ENCODE measurements around the gene MDM1.

Gene MDM1

GRCh38 chr12:68264158-68264855, 67.9 kb downstream of the MDM1 start:
- Mint-ChIP-seq H3K27ac (no peak overlapping the region), H3K36me3 (ENCODE audit: low read depth) (no peaks in the 10 kb centered on the region), H3K27me3 (ENCODE audit: low read depth) (peaks cover 64% of the 10 kb centered on the region), H3K9me3 (no peaks in the 10 kb centered on the region), H3K4me1 (ENCODE audit: low read depth) (peaks cover 18% of the 10 kb centered on the region), H3K4me3 (no peak overlapping the region)
- DNase-seq (ENCODE audit: low spot score), result no peak

GRCh38 chr12:68263366-68263765, 68.8 kb downstream of the MDM1 start:
- no peak for DNase-seq (ENCODE audit: low spot score)
- H3K27me3 Mint-ChIP-seq (ENCODE audit: low read depth), result peaks cover 61% of the 10 kb centered on the region
- H3K4me1 Mint-ChIP-seq (ENCODE audit: low read depth), result peaks cover 16% of the 10 kb centered on the region
- no peak overlapping the region for H3K27ac Mint-ChIP-seq
- no peaks in the 10 kb centered on the region for H3K36me3 Mint-ChIP-seq (ENCODE audit: low read depth)
- H3K4me3 Mint-ChIP-seq, result no peak overlapping the region
- H3K9me3 Mint-ChIP-seq, result no peaks in the 10 kb centered on the region

- Mint-ChIP-seq H3K9me3 (no peaks in the 10 kb centered on the region), H3K36me3 (ENCODE audit: low read depth) (no peaks in the 10 kb centered on the region), H3K27ac (no peak overlapping the region), H3K4me1 (ENCODE audit: low read depth) (peaks cover 13% of the 10 kb centered on the region), H3K27me3 (ENCODE audit: low read depth) (peaks cover 69% of the 10 kb centered on the region), H3K4me3 (no peak overlapping the region)
- no peak for DNase-seq (ENCODE audit: low spot score)
Measured at GRCh38 chr12:68261896-68262295, 70.3 kb downstream of the MDM1 start.

- no peak for DNase-seq (ENCODE audit: low spot score)
- Mint-ChIP-seq H3K4me1 (ENCODE audit: low read depth) (peaks cover 13% of the 10 kb centered on the region), H3K27me3 (ENCODE audit: low read depth) (peaks cover 75% of the 10 kb centered on the region)
Measured at GRCh38 chr12:68260153-68260552, 72.0 kb downstream of the MDM1 start.

GRCh38 chr12:68259318-68259940, 72.7 kb downstream of the MDM1 start:
- Mint-ChIP-seq H3K27ac (no peak overlapping the region), H3K4me3 (no peak overlapping the region), H3K9me3 (no peaks in the 10 kb centered on the region), H3K36me3 (ENCODE audit: low read depth) (no peaks in the 10 kb centered on the region), H3K27me3 (ENCODE audit: low read depth) (peaks cover 74% of the 10 kb centered on the region), H3K4me1 (ENCODE audit: low read depth) (peaks cover 13% of the 10 kb centered on the region)
- DNase-seq (ENCODE audit: low spot score), result peak; percentile 31

More at GRCh38 chr12:68260153-68260552, 72.0 kb downstream of the MDM1 start:
- Mint-ChIP-seq H3K36me3 (ENCODE audit: low read depth) (no peaks in the 10 kb centered on the region), H3K4me3 (no peak overlapping the region), H3K27ac (no peak overlapping the region), H3K9me3 (no peaks in the 10 kb centered on the region)

GRCh38 chr12:68253504-68253903, 78.7 kb downstream of the MDM1 start, which contains the start of gene IL22:
Gene IL22, minus strand, starts transcription at chr12:68253604. Its CDS starts 156 bp downstream, at chr12:68253448.
- H3K4me1 Mint-ChIP-seq (ENCODE audit: low read depth), result peaks cover 1% of the 10 kb centered on the region
- no peaks in the 10 kb centered on the region for H3K36me3 Mint-ChIP-seq (ENCODE audit: low read depth)
- DNase-seq (ENCODE audit: low spot score), result no peak
- no peaks in the 10 kb centered on the region for H3K9me3 Mint-ChIP-seq
- H3K27me3 Mint-ChIP-seq (ENCODE audit: low read depth), result peaks cover 71% of the 10 kb centered on the region
- no peak within 1 kb of the TSS for H3K27ac Mint-ChIP-seq
- no peak within 1 kb of the TSS for H3K4me3 Mint-ChIP-seq

GRCh38 chr12:68252077-68252476, 80.1 kb downstream of the MDM1 start:
- Mint-ChIP-seq H3K4me3 (no peak overlapping the region), H3K36me3 (ENCODE audit: low read depth) (no peaks in the 10 kb centered on the region), H3K4me1 (ENCODE audit: low read depth) (peaks cover 1% of the 10 kb centered on the region), H3K27me3 (ENCODE audit: low read depth) (peaks cover 67% of the 10 kb centered on the region), H3K27ac (no peak overlapping the region), H3K9me3 (no peaks in the 10 kb centered on the region)
- DNase-seq (ENCODE audit: low spot score), result no peak

- Mint-ChIP-seq H3K36me3 (ENCODE audit: low read depth) (no peaks in the 10 kb centered on the region), H3K9me3 (no peaks in the 10 kb centered on the region)
Measured at GRCh38 chr12:68250454-68250853, 81.7 kb downstream of the MDM1 start.

GRCh38 chr12:68247785-68248184, 84.4 kb downstream of the MDM1 start:
- Mint-ChIP-seq H3K4me3 (no peak overlapping the region), H3K4me1 (ENCODE audit: low read depth) (peaks cover under 1% of the 10 kb centered on the region), H3K27me3 (ENCODE audit: low read depth) (peaks cover 60% of the 10 kb centered on the region), H3K9me3 (peaks cover under 1% of the 10 kb centered on the region), H3K27ac (no peak overlapping the region), H3K36me3 (ENCODE audit: low read depth) (no peaks in the 10 kb centered on the region)
- DNase-seq (ENCODE audit: low spot score), result no peak

More at GRCh38 chr12:68250454-68250853, 81.7 kb downstream of the MDM1 start:
- peaks cover 68% of the 10 kb centered on the region for H3K27me3 Mint-ChIP-seq (ENCODE audit: low read depth)
- no peak overlapping the region for H3K4me3 Mint-ChIP-seq
- H3K27ac Mint-ChIP-seq, result no peak overlapping the region
- H3K4me1 Mint-ChIP-seq (ENCODE audit: low read depth), result peaks cover 1% of the 10 kb centered on the region
- no peak for DNase-seq (ENCODE audit: low spot score)

GRCh38 chr12:68246350-68246749, 85.8 kb downstream of the MDM1 start:
- Mint-ChIP-seq H3K9me3 (peaks cover 7% of the 10 kb centered on the region), H3K27me3 (ENCODE audit: low read depth) (peaks cover 49% of the 10 kb centered on the region), H3K36me3 (ENCODE audit: low read depth) (no peaks in the 10 kb centered on the region), H3K27ac (no peak overlapping the region), H3K4me3 (no peak overlapping the region), H3K4me1 (ENCODE audit: low read depth) (peaks cover 6% of the 10 kb centered on the region)
- DNase-seq (ENCODE audit: low spot score), result no peak

- Mint-ChIP-seq H3K36me3 (ENCODE audit: low read depth) (peaks cover 2% of the 10 kb centered on the region), H3K4me1 (ENCODE audit: low read depth) (peaks cover 15% of the 10 kb centered on the region), H3K27me3 (ENCODE audit: low read depth) (peaks cover 41% of the 10 kb centered on the region)
Measured at GRCh38 chr12:68245180-68246021, 86.8 kb downstream of the MDM1 start.

More at GRCh38 chr12:68245180-68246021, 86.8 kb downstream of the MDM1 start:
- DNase-seq (ENCODE audit: low spot score), result no peak
- Mint-ChIP-seq H3K9me3 (peaks cover 7% of the 10 kb centered on the region), H3K27ac (no peak overlapping the region), H3K4me3 (no peak overlapping the region)

Data from T-helper 2 cell treated with Interferon-gamma antibody and Interleukin-4, amounts not matched to agents 5 μg/mL and 100 μg/mL, for 36 hours (primary cell).